ENCODE data around the gene FMNL3.

FMNL3 gene

DNA sequence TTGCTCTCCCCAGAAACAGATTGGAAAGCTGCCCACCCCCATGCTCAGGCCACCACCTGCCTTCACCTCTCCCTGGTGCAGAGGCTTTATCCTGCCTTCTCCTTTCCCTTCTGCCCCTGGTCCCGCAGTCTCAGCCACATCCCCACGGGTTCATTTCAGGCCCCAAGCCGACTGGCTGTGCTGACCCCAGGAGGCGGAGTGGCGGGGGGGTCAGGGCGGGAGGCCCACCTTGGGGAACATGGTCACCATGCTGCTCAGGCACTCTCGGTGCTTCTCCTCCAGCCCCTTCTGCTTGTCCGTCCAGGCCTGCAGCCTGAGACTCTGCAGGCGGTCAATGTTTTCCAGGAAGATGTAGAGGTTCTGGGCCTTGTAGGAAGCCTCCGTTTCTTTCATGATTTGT is 108.7 kb downstream of the FMNL3 start:
- no peak for DNase-seq

GRCh38 chr12:49588721-49589516 is 118.3 kb downstream of the FMNL3 start:
- no peak for DNase-seq

- DNase-seq, result no peak
Observed at GRCh38 chr12:49588281-49588680, 118.9 kb downstream of the FMNL3 start.

DNA sequence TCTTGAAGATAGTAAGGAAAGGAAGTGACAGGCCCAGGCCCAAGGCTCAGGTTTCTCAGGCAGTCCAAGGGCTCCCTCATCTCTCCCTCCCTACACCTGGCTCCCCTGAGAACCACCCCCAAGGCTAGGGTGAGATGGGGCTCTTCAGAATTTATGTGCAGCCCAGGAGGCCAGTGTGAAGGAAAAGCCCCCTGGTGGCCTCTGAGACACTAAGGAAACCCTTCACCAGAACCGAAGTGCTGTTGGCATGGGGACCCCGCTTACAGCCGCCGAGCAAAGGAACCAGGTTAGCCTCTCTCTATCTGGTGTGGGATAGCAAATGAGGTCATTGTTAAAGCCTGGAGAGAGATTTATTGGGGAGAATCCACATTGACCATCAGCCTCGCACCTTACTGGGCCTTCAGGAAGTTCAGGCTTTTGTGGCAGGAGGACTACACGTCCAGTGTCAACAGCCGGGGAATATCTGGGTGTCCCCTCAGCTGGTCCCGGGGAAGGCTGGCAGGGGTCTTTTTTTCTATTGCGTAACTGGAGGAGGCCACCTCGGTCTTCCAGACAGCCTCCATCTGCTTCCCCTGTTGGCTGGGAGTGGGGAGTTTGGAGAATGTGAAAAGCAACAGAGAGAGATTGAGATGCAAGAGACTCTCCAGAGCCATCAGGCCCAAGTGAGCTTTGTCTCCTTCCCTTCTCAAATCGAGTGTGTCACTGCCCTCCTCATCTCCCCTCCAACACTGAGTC is 119.9 kb downstream of the FMNL3 start:
- no peak for DNase-seq

Measured in effector CD8-positive, alpha-beta T cell (primary cell).